ENCODE measurements around the gene FRMD4A. TPM values are rescaled to one million over a fixed set of nuclear protein-coding genes. Genes with fewer than 3 reads are reported as not detected.

Gene FRMD4A
- total RNA-seq, 1 donor from 2014 or later: 28.2 TPM

GRCh38 chr10:13652860-13653259 is 677.9 kb downstream of the FRMD4A start:
- Histone ChIP-seq H3K4me3 (ENCODE audit: low read depth, low read length) (no peak overlapping the region), H3K27me3 (ENCODE audit: control insufficient read depth, insufficient read depth, low read length) (no peaks in the 10 kb centered on the region), H3K36me3 (ENCODE audit: control insufficient read depth, insufficient read depth, low read length) (peaks cover 6% of the 10 kb centered on the region)
- DNase-seq (ENCODE audit: low read depth): no peak
- TF ChIP-seq CTCF (IDR thresholded peaks at IDR 0.05; ENCODE audit: insufficient read depth, low read length, poor library complexity, severe bottlenecking): no peak

GRCh38 chr10:13651969-13652720 is 678.6 kb downstream of the FRMD4A start:
- H3K27me3 ChIP-seq (ENCODE audit: control insufficient read depth, insufficient read depth, low read length): no peaks in the 10 kb centered on the region
- no peak for DNase-seq (ENCODE audit: low read depth)
- peaks cover 6% of the 10 kb centered on the region for H3K36me3 ChIP-seq (ENCODE audit: control insufficient read depth, insufficient read depth, low read length)
- H3K4me3 ChIP-seq (ENCODE audit: low read depth, low read length): no peak overlapping the region
- no peak for TF ChIP-seq CTCF (IDR thresholded peaks at IDR 0.05; ENCODE audit: insufficient read depth, low read length, poor library complexity, severe bottlenecking)

- no peak for TF ChIP-seq CTCF (IDR thresholded peaks at IDR 0.05; ENCODE audit: insufficient read depth, low read length, poor library complexity, severe bottlenecking)
- Histone ChIP-seq H3K36me3 (ENCODE audit: control insufficient read depth, insufficient read depth, low read length) (peaks cover 6% of the 10 kb centered on the region), H3K27me3 (ENCODE audit: control insufficient read depth, insufficient read depth, low read length) (no peaks in the 10 kb centered on the region), H3K4me3 (ENCODE audit: low read depth, low read length) (no peak overlapping the region)
- no peak for DNase-seq (ENCODE audit: low read depth)
Measured at GRCh38 chr10:13650961-13651360, 679.8 kb downstream of the FRMD4A start.

- DNase-seq (ENCODE audit: low read depth): no peak
- H3K4me3 ChIP-seq (ENCODE audit: low read depth, low read length): no peak overlapping the region
- peaks cover 3% of the 10 kb centered on the region for H3K36me3 ChIP-seq (ENCODE audit: control insufficient read depth, insufficient read depth, low read length)
- TF ChIP-seq CTCF (IDR thresholded peaks at IDR 0.05; ENCODE audit: insufficient read depth, low read length, poor library complexity, severe bottlenecking): no peak
- H3K27me3 ChIP-seq (ENCODE audit: control insufficient read depth, insufficient read depth, low read length): no peaks in the 10 kb centered on the region
Measured at GRCh38 chr10:13649844-13650520, 680.7 kb downstream of the FRMD4A start.

- Histone ChIP-seq H3K4me3 (ENCODE audit: low read depth, low read length) (no peak overlapping the region), H3K36me3 (ENCODE audit: control insufficient read depth, insufficient read depth, low read length) (peaks cover 2% of the 10 kb centered on the region), H3K27me3 (ENCODE audit: control insufficient read depth, insufficient read depth, low read length) (no peaks in the 10 kb centered on the region)
- TF ChIP-seq CTCF (IDR thresholded peaks at IDR 0.05; ENCODE audit: insufficient read depth, low read length, poor library complexity, severe bottlenecking): no peak
- DNase-seq (ENCODE audit: low read depth): no peak
Measured at GRCh38 chr10:13648425-13648824, 682.3 kb downstream of the FRMD4A start.
